Bronchial epithelial cell (primary cell): ENCODE data around the gene P2RY2. TPM values are rescaled to one million over a fixed set of nuclear protein-coding genes. Genes with fewer than 3 reads are reported as not detected.
A peak's percentile ranks its signal among the peaks of the same experiment; 100 is the strongest.

Source experiments
- DNase-seq: peaks from one replicate; pipeline ENCODE4 v3.0.0-alpha.2; 2010; ENCODE audit warnings: low read depth
- FAIRE-seq: peaks from 2 replicates; lab custom pipeline; 2011; peaks lifted over from hg19 to GRCh38; lab: Jason Lieb, UNC
- H3K27me3 ChIP-seq: 2 replicates; pipeline ENCODE4 v1.5.1; 2011; ENCODE audit warnings: low read length; ENCODE audit not compliant: control insufficient read depth, insufficient read depth
- H3K36me3 ChIP-seq: 2 replicates; pipeline ENCODE4 v1.5.1; 2011; ENCODE audit warnings: low read length; ENCODE audit not compliant: control insufficient read depth, insufficient read depth
- H3K4me3 ChIP-seq: 2 replicates; pipeline ENCODE4 v1.5.1; 2011; ENCODE audit warnings: mild to moderate bottlenecking, low read depth, low read length, control low read depth
- CTCF ChIP-seq: IDR thresholded peaks from 2 replicates; pipeline ENCODE4 v1.5.1; 2011; ENCODE audit warnings: mild to moderate bottlenecking, moderate library complexity, low read length, control low read depth, inconsistent platforms; ENCODE audit not compliant: insufficient read depth, severe bottlenecking
- total RNA-seq: library from RNA; depleted of rRNA; stranded (reverse); fragments of >200 nt; gene quantifications from 2 replicates; pipeline ENCODE4 v1.2.1, GENCODE V29; 2014

P2RY2 gene
- total RNA-seq, 1 donor from 2014 or later: 9.0 TPM

DNA sequence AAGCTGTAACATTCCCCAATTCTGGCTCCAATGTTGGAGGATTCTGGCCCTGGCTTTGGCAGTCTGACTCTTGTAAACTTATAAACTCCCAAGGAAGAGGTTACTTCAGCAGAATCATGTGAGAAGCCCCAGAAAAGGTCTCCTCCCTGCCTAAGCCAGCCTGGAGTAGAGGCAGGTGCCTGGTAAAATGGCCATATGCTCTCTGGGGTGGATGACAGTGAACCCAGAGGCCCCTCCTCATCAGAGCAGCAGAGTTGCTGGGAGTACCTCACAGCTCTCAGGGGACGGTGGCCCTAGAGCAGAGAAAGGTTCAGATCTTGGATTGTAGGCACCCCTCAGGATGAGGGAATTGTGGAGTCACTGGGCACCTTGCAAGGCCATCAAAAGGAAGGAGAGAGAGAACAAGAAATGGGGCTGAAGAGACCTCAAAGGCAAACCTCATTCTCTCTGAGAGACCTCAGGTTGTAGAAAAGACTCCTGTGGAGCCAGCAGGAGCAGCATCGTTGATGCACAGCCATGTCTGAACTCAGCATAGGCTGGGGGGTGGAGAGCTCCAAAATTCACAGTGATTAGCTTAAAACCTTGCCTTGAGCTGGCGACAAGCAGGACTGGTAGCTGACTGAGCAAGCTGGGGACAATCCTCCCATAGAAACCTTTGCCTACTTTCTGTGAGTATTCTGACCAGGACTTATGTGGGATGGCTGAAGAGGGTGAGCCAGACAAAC lies 49.2 kb downstream of the P2RY2 start:
- Histone ChIP-seq H3K27me3 (no peaks in the 10 kb centered on the region), H3K4me3 (no peak overlapping the region), H3K36me3 (no peaks in the 10 kb centered on the region)
- FAIRE-seq: peak; percentile 13
- TF ChIP-seq CTCF: no peak
- no peak for DNase-seq

DNA sequence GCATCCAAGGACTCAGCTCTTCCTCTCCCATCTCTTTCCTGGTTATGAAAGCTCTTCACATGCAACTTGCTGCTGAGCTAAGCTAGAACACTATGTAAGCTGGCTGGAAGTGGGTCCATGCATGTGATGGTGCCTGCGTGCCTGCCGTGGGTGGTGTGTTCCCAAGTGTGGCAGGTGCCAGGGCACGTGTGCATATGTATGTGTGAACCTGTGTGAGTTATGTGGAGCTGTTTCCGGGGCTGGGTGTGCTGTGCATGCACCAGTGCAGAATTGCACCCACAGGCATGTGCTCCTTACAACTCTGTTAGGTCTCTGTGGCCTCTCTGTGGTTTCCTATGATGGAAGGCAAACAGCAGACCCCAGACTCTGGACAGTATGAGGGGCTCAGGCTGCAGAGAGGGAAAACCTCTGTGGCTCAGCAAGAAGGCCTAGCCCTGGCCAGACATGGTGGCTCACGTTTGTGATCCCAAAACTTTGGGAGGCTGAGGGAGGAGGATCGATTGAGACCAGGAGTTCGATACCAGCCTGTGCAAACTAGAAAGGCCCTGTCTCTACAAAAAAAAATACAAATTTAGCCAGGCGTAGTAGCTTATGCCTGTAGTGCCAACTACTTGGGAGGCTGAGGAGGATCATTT lies 49.9 kb downstream of the P2RY2 start:
- FAIRE-seq: no peak
- Histone ChIP-seq H3K36me3 (no peaks in the 10 kb centered on the region), H3K4me3 (no peak overlapping the region), H3K27me3 (no peaks in the 10 kb centered on the region)
- no peak for DNase-seq
- no peak for TF ChIP-seq CTCF

DNA sequence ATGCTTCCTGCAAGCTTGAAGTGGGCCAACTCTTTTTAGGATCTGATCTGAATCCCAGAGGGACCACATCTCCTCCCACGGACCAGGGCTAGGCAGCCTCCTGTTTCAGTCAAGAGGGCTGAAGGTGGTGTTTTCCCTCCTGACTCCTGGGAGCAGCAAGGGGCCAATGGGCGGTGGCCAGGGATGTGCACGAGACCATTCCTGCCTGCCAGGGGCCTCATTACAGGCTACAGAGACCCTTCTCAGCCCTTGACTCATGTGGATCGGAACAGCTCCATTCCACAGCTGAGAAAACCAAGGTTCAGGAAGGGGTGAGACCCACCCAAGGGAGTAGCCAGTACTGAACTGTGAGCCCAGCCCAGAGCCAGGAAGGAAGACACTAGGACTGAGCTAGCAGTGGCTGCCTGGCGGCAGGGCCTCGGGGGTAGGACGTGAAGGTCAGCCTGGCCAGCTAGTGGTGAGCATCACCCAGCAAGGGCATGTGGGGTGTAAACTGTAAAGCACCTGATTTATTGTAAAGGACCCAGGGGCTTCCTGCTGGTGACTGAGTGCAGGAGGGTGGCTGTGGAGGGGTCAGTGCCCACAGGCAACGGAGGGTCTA lies 50.7 kb downstream of the P2RY2 start:
- FAIRE-seq (peak; percentile 13), DNase-seq (no peak)
- Histone ChIP-seq H3K27me3 (no peaks in the 10 kb centered on the region), H3K36me3 (no peaks in the 10 kb centered on the region), H3K4me3 (no peak overlapping the region)
- TF ChIP-seq CTCF: no peak

DNA sequence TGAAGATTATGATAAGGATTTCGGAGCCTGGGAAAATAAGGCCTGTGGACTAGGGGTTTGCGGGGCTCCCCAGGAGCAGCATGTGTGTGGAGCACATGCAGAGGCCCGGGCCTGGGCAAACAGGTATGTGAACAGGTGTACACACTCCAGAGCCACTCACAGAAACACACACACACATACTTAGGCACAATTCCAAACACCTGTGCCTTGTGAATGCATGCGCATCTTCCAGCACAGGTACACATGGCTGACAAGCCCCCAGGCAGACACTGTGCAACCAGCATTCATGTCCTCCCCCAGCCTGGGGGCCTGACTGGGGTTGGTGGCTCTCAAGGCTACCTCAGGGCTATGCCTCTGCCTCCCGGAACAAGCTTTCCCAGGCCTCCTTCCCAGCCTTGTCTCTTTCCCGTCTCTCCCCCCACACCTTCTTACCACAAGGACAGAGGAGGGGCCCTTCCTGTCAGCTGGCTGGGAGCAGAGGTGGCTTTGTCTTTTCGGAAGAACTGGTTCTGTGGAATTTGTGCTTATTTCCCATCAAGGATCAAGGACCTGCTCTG lies 51.5 kb downstream of the P2RY2 start:
- H3K36me3 ChIP-seq: no peaks in the 10 kb centered on the region
- H3K27me3 ChIP-seq: no peaks in the 10 kb centered on the region
- DNase-seq (no peak), FAIRE-seq (no peak)
- no peak for TF ChIP-seq CTCF
- H3K4me3 ChIP-seq: no peak overlapping the region

DNA sequence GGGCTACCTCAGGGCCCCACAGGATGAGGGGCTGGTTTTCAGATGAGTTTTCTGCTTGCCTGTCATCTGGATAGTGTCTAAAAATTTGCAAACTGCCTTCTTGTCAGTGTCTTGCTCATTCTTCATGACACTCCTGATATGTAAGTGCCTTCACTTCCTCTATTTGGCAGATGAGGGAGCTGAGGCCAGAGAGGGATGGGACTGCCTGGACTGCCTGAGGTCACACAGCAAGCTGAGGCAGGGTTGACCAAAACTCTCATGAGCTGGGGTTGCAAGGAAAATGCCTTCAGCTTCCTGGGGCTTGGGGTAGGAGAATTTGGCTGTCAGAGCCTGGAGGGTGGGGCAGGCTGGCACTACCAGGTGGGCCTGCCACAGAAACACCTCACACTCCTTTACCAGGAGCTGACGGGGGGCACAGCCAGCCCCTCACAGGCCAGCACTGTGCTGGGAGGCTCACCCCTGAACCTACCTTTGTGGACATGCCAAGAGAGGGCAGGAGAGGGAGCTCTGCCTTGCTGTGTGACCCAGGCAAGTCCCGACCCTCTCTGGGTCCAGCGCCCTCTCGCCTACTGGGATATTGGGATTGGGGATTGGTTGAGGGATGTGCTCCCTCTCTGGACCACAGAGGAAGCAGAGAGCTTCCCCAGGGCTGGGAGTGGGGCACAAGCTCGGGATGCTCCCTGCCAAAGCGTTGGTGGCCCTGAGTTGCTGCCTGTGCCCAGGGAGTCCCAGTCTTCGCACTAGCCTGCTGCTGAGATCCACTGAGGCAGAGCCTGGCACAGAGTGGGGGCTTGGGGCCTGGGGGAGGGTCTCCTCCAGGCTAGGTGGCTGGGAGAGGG lies 52.2 kb downstream of the P2RY2 start:
- Histone ChIP-seq H3K27me3 (no peaks in the 10 kb centered on the region), H3K4me3 (no peak overlapping the region), H3K36me3 (no peaks in the 10 kb centered on the region)
- FAIRE-seq: no peak
- TF ChIP-seq CTCF: no peak
- peak; percentile 18 for DNase-seq
